SH-SY5Y (cell line): ENCODE results near the gene PIGP.

ENCODE experiments used
- GATA2 ChIP-seq: IDR thresholded peaks from 2 replicates; pipeline ENCODE4 v1.6.1; 2011; ENCODE audit warnings: mild to moderate bottlenecking, low read depth, low read length
- GATA3 ChIP-seq: IDR thresholded peaks from 2 replicates; pipeline ENCODE4 v1.6.1; 2011; ENCODE audit warnings: low read depth, mild to moderate bottlenecking, low read length, moderate library complexity

Gene PIGP

GRCh38 chr21:37079211-37079824 lies 6.4 kb upstream of the PIGP start:
- TF ChIP-seq GATA3, result no peak
- no peak for TF ChIP-seq GATA2

GRCh38 chr21:37077403-37077802 lies 4.5 kb upstream of the PIGP start:
- TF ChIP-seq GATA3 (no peak), GATA2 (no peak)

- TF ChIP-seq GATA2 (no peak), GATA3 (no peak)
These were observed 3.4 kb upstream of the PIGP start for GRCh38 chr21:37076087-37076850.

- no peak for TF ChIP-seq GATA2
- no peak for TF ChIP-seq GATA3
These were observed 2.4 kb upstream of the PIGP start for GRCh38 chr21:37075214-37075770.

GRCh38 chr21:37074546-37074945 lies 1.7 kb upstream of the PIGP start:
- TF ChIP-seq GATA3 (no peak), GATA2 (no peak)

GRCh38 chr21:37074197-37074510 lies 1.3 kb upstream of the PIGP start:
- TF ChIP-seq GATA3 (no peak), GATA2 (no peak)

GRCh38 chr21:37073417-37074196 lies 736 bp upstream of the PIGP start:
- no peak for TF ChIP-seq GATA3
- TF ChIP-seq GATA2, result no peak

GRCh38 chr21:37072274-37072987 lies 440 bp downstream of the PIGP start:
- TF ChIP-seq GATA3 (no peak), GATA2 (no peak)

GRCh38 chr21:37071561-37072273 lies 1.2 kb downstream of the PIGP start:
- TF ChIP-seq GATA2 (no peak), GATA3 (no peak)

- TF ChIP-seq GATA3, result no peak
- no peak for TF ChIP-seq GATA2
These were observed 7.2 kb downstream of the PIGP start for GRCh38 chr21:37065561-37066177.

- TF ChIP-seq GATA3, result no peak
- no peak for TF ChIP-seq GATA2
These were observed 8.0 kb downstream of the PIGP start for GRCh38 chr21:37064841-37065240.

- TF ChIP-seq GATA2 (no peak), GATA3 (no peak)
These were observed 9.4 kb downstream of the PIGP start for GRCh38 chr21:37063433-37063832.

- TF ChIP-seq GATA2, result no peak
- no peak for TF ChIP-seq GATA3
These were observed 10.3 kb downstream of the PIGP start for GRCh38 chr21:37062593-37062935.
